Stomach (tissue), 9 donors: ENCODE results near the gene RGL3. TPM values are rescaled to one million over a fixed set of nuclear protein-coding genes. Genes with fewer than 3 reads are reported as not detected.
A peak's percentile ranks its signal among the peaks of the same experiment; 100 is the strongest.
"Not testable (repeated sequence)": the region's sequence is repeated elsewhere in the genome, so short reads cannot be mapped to it uniquely, and the experiment has no call there.

Experiments used
- DNase-seq, 2 donors: peaks; one replicate each; pipeline versions ENCODE4 v3.0.0 to v3.0.0-alpha.2; 2013 to 2019
- H3K27ac ChIP-seq, 5 donors: fragments of 200-600 bp in 4 of 5; sonication (generic) in 4 of 5; one replicate each; pipeline ENCODE4 v1.5.1; 2013 to 2019; ENCODE audit warnings: mild to moderate bottlenecking in 1 of 5, moderate library complexity in 1 of 5
- H3K27me3 ChIP-seq, 3 donors: fragments of 200-600 bp; sonication (generic); one replicate each; pipeline ENCODE4 v1.5.1; 2017 to 2019; ENCODE audit warnings: mixed run types in 1 of 3
- H3K36me3 ChIP-seq, 4 donors: fragments of 200-600 bp; sonication (generic); 1 replicate in 3 of 4; 2 replicates in 1 of 4; pipeline ENCODE4 v1.5.1; 2016 to 2019
- H3K4me1 ChIP-seq, 4 donors: fragments of 200-600 bp; sonication (generic); one replicate each; pipeline ENCODE4 v1.5.1; 2016 to 2019
- H3K4me3 ChIP-seq, 4 donors: fragments of 200-600 bp; sonication (generic) in 3 of 4; one replicate each; pipeline ENCODE4 v1.5.1; 2016 to 2019; ENCODE audit warnings: mild to moderate bottlenecking in 1 of 4
- H3K9me3 ChIP-seq, 4 donors: fragments of 200-600 bp; sonication (generic); one replicate each; pipeline ENCODE4 v1.5.1; 2016 to 2019
- EP300 ChIP-seq: sonication (generic); formaldehyde crosslinking; IDR thresholded peaks from one replicate; pipeline ENCODE4 v1.6.1; 2017; ENCODE audit warnings: antibody characterized with exemption
- POLR2A ChIP-seq, 4 donors: fragments of 450-650 bp; IDR thresholded peaks; one replicate each; pipeline ENCODE4 v1.6.1; 2016; ENCODE audit warnings: antibody characterized with exemption in 4 of 4, control low read depth in 2 of 4, mild to moderate bottlenecking in 1 of 4, moderate library complexity in 1 of 4
- POLR2AphosphoS5 ChIP-seq, 3 donors: sonication (generic); formaldehyde crosslinking; IDR thresholded peaks; one replicate each; pipeline ENCODE4 v1.6.1; 2016; ENCODE audit warnings: antibody characterized with exemption in 3 of 3
- WGBS, 5 donors: extraction: QIAGEN DNeasy Blood & Tissue Kit in 3 of 5; methylation state at CpG; one replicate each; pipeline versions ENCODE4 v1.1.5 to v1.1.7; 2013 to 2018; 5-methylcytosine and 5-hydroxymethylcytosine counted together
- intact Hi-C: fragments of 100-400 bp; cut with DNase I; formaldehyde crosslinking; loops from one replicate; pipeline ENCODE4 v1.15.1; 2023; ENCODE audit warnings: low total_unique reads
- polyA plus RNA-seq, 3 donors: library from polyadenylated mRNA; stranded (reverse); fragments of 200-250 nt; gene quantifications; one replicate each; pipeline ENCODE4 v1.2.3, GENCODE V29; 2013
- total RNA-seq, 5 donors: library from RNA; depleted of rRNA; stranded (reverse); fragments of >200 nt; gene quantifications; one replicate each; pipeline versions ENCODE4 v1.1.0 to v1.2.3, GENCODE V29; 2014 to 2016
- TF ChIP-seq, protein P1 (sequence below), 7 experiments: fragments of 450-650 bp in 4 of 7; fragments of 200-600 bp in 3 of 7; sonication (generic) in 3 of 7; IDR thresholded peaks; one replicate each; pipeline ENCODE4 v1.5.1; 2016 to 2019; ENCODE audit warnings: antibody characterized with exemption in 7 of 7, control low read depth in 2 of 7, mild to moderate bottlenecking in 1 of 7
- donor health status: healthy with polysubstance abuse.
- donor health status: Bipolar disorder and iron deficiency.
- donor health status: healthy.

The RGL3 gene
- total and polyA plus RNA-seq, 8 donors: 20.6 to 454 (median 38.5) TPM

DNA sequence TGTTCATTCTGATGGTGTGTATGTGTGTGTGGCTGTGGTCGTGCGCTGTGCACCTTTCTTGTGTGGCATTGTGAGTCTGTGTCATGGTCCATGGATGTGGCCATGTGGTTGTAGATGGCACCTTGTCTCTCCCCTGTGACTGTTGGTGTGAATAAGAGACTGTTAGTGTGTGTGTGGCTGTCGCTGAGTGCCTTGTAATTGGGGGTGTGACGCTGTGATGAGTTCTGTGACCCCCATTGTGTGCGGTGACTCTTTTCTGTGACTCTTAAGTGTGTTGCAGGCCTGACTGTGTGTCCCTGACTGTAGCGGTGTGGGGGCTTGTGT lies 63.1 kb downstream of the RGL3 start:
- Histone ChIP-seq H3K4me1 (peaks cover 12 to 33% (median 25%) of the 10 kb centered on the region in 4 donors), H3K27me3 (no peaks in the 10 kb centered on the region), H3K9me3 (no peaks in the 10 kb centered on the region), H3K4me3 (peak overlapping the region; percentile 63 to 71 (median 66)), H3K36me3 (peaks cover 0 to 37% (median 19%) of the 10 kb centered on the region in 4 donors), H3K27ac (peak overlapping the region in 2 of 5 donors; percentile 70 to 80)
- WGBS, 5 donors: 78 to 91% (median 85%) methylated on average over 6 of the region's 6 CpGs
- intact Hi-C loops: no loop called here
- DNase-seq: no peak
- TF ChIP-seq POLR2AphosphoS5 (IDR thresholded peaks at IDR 0.05): no peak
- TF ChIP-seq, protein P1, sequence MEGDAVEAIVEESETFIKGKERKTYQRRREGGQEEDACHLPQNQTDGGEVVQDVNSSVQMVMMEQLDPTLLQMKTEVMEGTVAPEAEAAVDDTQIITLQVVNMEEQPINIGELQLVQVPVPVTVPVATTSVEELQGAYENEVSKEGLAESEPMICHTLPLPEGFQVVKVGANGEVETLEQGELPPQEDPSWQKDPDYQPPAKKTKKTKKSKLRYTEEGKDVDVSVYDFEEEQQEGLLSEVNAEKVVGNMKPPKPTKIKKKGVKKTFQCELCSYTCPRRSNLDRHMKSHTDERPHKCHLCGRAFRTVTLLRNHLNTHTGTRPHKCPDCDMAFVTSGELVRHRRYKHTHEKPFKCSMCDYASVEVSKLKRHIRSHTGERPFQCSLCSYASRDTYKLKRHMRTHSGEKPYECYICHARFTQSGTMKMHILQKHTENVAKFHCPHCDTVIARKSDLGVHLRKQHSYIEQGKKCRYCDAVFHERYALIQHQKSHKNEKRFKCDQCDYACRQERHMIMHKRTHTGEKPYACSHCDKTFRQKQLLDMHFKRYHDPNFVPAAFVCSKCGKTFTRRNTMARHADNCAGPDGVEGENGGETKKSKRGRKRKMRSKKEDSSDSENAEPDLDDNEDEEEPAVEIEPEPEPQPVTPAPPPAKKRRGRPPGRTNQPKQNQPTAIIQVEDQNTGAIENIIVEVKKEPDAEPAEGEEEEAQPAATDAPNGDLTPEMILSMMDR (IDR thresholded peaks at IDR 0.05): no peak
- no peak for TF ChIP-seq EP300
- no peak for TF ChIP-seq POLR2A (IDR thresholded peaks at IDR 0.05)

DNA sequence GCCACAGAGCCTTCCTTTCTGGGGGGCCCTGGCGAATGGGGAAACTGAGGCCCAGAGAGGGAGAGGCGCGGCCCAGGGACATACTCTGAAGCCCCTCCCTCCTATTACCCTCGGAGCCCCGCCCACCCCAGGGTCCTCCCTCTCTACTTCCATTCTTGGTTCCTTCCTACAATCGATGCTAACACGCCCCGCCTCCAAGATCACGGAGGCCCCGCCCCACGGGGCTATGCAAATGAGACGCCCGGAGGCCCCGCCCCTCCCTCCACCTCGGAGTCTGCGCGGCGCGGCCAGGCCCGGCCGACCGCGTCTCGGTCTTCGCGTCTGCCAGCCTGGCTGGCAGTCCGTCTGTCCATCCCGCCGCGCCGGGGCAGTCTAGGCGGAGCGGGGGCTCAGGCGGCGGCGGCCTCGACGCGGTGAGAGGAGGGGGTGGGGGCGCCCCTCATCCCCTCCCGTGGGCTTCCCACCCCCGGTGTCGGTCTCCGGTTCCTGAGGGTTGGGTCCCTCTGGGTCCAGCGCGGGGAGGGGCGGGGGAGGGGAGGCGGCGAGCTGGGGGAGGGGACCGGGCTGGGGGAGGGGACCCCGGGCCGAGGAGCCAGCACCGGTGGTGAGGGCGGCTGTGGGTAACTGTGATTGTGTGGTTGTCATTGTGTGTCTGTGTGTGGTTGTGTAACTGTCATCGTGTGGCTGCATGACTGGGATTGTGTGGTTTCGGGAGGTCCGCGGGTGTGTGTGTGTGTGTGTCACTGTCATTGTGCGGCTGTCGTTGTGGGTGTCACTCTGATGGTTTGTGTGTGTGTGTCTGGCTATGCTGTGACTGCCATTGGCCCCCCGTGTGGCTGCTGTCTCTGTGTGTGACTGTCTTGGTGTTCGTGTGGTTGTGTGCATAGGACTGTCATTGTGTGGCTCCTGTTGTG lies 63.7 kb downstream of the RGL3 start, which contains the start of gene PLPPR2:
Gene PLPPR2, plus strand, starts transcription at position 273 of the 914 bp plus-strand sequence. CDS start 2,242 bp downstream, outside the sequence.
- intact Hi-C loops: no loop called here
- Histone ChIP-seq H3K36me3 (peaks cover 0 to 31% (median 17%) of the 10 kb centered on the region in 4 donors), H3K4me3 (peak within 1 kb of the TSS; percentile 63 to 71 (median 66)), H3K27ac (peak within 1 kb of the TSS in 4 of 5 donors; percentile 63 to 83 (median 75)), H3K4me1 (peaks cover 12 to 29% (median 22%) of the 10 kb centered on the region in 4 donors), H3K27me3 (no peaks in the 10 kb centered on the region), H3K9me3 (no peaks in the 10 kb centered on the region)
- WGBS, 5 donors: 5 to 32% (median 6%) methylated on average over 6 to 61 of the region's 62 CpGs
- TF ChIP-seq POLR2A (IDR thresholded peaks at IDR 0.05) (no peak), POLR2AphosphoS5 (IDR thresholded peaks at IDR 0.05) (peak; percentile 15 to 78 (median 53))
- TF ChIP-seq, protein P1 (IDR thresholded peaks at IDR 0.05): no peak
- DNase-seq: peak; percentile 95 to 96

DNA sequence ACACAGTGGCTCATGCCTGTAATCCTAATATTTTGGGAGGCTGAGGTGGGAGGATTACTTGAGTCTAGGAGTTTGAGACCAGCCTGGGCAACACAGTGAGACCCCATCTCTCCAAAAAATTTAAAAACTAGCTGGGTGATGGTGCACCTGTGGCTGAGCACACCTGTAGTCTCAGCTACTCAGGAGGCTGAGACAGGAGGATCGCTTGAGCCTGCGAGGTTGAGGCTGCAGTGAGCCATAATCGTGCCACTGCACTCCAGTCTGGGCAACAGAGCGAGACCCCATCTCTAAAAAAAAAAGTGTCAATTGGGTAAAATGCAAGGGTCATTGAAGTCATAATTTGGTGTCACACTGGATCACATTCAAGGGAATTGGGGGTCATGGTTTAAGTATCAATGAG lies 65.0 kb downstream of the RGL3 start:
- H3K9me3 ChIP-seq, H3K27me3 ChIP-seq, DNase-seq, H3K4me3 ChIP-seq, H3K27ac ChIP-seq, intact Hi-C loops: not testable (repeated sequence)
- H3K4me1 ChIP-seq: peaks cover 12 to 29% (median 22%) of the 10 kb centered on the region in 4 donors
- 90 to 99% (median 98%) methylated on average over 4 of the region's 4 CpGs for WGBS, 5 donors
- peaks cover 0 to 24% (median 10%) of the 10 kb centered on the region in 4 donors for H3K36me3 ChIP-seq

DNA sequence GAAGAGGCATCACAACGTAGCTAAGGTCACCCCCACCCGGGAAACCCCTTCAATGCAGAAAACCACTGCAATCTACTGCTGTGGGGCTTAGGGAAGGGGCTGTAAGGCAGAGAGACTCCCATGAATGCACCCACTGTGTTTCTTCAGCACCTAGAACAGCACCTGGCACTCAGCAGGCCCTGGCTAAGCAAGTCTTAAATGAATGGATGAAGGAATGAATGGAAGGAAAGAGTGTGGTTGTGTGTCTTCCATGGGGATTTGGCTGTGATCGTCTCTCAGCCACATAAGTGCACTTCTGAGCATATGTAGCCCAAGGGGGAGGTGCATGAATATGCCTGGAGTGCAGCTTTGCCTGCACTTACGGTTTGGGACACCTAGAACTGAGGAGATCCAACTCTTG lies 69.9 kb downstream of the RGL3 start:
- peaks cover 0 to 8% (median 0%) of the 10 kb centered on the region in 4 donors for H3K9me3 ChIP-seq
- no peak overlapping the region for H3K27ac ChIP-seq
- no peak for DNase-seq
- intact Hi-C loops: no loop called here
- H3K4me1 ChIP-seq: peaks cover 24 to 30% (median 27%) of the 10 kb centered on the region in 4 donors
- no peaks in the 10 kb centered on the region for H3K27me3 ChIP-seq
- TF ChIP-seq, protein P1 (IDR thresholded peaks at IDR 0.05): no peak
- TF ChIP-seq POLR2AphosphoS5 (IDR thresholded peaks at IDR 0.05) (no peak), POLR2A (IDR thresholded peaks at IDR 0.05) (no peak), EP300 (no peak)
- WGBS, 5 donors: 80 to 97% (median 94%) methylated on average over 4 of the region's 4 CpGs
- H3K4me3 ChIP-seq: no peak overlapping the region
- H3K36me3 ChIP-seq: peaks cover 0 to 6% (median 2%) of the 10 kb centered on the region in 4 donors
